ENCODE data around the gene PRDM16.

Gene PRDM16

DNA sequence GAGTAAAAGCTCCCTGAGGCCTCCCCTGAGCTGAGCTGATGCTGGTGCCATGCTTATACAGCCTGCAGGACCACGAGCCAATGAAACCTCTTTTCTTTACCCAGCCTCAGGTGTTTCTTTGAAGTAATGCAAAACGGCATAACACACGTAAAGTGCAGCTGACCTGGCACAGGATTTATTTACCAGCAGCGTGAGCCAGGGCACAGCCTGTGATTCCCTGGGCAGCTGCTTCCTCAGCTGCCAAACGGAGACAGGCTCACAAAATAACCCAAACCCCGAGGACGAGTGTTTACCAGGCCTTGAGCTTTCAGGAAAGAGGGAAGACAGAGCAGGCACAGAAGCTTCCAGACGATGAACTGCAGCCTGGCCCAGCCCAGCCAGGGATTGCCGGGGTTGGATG lies 264.9 kb downstream of the PRDM16 start:
- DNase-seq, result no peak

DNA sequence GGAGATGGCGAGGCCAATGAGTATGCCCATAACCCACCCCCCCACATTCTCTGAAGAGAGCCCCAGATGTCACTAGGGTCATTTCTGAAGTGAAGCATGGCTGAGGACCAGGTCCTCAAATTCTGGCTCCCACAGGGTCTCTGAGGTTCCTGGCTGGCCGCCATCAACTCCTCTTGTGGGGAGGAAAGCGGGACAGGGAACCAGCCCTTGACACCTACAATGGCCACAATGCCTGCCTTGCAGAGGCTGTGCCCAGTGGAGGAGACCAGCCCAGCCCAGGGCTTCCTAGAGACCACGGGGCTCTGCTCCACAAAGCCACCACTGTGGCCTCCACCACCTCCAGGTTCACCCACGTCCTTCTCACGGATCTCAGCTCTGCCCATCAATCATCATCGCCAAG lies 265.4 kb downstream of the PRDM16 start:
- no peak for DNase-seq

DNA sequence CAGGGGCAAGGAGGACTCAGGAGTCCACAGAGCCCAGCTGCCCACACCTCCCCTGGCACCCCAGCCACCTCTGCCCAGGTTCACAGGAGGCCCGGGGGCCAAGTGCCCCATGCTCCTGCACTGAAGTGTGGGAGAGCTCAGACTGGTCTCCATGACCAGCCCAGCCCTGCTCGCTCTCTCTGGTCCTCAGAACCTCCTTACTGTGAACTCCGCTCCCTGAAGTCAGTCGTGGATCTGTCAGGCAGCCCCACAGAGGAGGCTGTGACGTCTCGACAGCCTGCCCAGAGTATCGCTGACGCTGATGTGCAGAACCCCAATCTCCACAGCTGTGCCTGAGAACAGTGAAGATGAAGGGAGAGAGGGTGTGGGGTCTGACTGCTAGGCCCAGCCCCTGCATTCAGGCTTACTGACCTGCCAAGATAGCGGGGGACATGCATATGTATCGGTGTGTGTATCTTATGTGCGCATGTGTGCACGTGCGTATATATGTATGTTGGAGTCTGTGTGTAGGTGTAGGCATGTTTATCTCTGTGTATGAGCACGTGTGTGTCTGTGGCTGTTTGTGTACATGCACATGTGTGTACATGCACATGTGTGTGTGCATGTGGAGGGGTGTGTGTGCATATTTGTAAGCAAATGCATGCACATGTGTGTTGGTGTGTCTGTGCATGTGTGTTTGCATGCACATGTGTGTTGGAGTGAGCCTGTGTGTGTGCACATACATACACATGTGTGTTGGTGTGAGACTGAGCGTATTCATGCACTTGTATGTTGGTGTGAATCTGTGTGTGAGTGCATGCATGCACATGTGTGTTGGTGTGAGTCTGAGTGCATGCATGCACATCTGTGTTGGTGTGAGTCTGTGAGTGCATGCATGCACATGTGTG lies 267.0 kb downstream of the PRDM16 start:
- DNase-seq, result no peak

DNA sequence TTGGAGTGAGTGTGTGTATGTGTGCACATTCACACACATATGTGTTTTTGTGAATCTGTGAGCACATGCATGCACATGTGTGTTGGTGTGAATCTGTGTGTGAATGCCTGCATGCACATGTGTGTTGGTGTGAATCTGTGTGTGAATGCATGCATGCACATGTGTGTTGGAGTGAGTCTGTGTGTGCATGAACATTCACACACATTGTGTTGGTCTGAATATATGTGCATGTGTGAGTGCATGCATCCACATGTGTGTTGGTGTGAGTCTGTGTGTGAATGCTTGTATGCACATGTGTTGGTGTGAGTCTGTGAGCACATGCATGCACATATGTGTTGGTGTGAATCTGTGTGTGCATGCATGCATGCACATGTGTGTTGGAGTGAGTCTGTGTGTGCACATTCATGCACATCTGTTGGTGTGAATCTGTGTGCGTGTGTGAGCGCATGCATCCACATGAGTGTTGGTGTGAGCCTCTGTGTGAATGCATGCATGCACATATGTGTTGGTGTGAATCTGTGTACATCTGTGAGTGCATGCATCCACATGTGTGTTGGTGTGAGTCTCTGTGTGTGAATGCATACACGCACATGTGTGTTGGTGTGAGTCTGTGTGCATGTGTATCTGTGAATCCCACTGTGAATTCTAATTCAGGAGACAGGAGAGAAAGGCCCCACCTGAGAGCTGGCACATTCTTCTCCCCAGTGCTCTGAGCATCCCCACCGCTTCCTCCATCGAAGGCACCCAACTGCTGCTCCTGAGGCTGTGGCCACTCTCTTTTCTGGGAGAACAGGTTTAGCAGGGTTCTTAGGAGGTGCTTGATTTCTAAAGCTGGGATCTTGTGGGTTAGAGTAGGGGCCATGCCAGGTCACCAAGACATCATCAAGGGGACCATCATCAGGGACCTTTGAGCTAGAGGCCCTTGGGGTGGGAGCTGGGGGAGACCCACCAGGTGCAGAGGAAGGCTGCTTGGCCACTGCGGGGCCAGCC lies 267.9 kb downstream of the PRDM16 start:
- no peak for DNase-seq

DNA sequence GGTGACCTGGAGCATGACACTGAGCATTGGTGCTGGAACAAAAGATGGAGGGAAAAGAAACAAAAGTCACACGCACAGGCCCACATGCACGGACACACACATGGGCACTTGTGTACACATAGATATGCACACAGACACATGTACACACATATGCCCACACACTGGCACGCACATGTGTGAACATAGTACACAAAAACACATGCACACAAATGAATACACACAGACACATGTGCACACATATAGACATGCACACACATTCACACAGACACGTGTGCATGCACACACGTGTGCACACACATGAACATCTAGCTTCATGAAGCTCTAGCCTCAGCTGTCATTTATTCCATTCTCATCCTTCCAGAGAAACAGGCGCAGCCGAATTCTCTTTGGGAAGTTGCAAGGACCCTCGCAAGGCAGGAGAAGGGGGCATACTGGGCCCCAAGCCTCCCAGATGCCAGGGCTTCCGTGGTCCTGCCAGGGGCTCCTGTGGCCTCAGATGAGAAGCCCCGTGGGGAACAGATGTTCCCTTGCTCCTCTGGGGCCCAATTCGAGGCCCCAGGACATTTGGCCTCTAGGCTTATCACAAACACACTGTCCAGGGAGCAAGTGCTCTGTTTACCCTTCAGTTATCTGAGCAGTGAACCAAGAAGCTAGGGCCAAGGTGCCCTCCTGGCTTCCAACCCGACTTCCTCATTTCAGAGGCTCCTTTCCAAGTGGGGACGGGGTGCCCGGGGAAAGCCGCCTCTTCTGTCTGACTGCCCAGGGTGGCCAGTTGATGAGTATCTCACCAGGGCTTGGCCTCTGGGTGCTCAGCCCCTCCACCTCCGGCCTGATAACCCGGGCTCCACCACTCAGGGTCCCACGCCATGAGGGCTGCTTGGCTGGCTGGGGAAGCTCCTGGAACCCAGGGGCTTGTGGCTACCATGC lies 269.1 kb downstream of the PRDM16 start:
- DNase-seq, result no peak

DNA sequence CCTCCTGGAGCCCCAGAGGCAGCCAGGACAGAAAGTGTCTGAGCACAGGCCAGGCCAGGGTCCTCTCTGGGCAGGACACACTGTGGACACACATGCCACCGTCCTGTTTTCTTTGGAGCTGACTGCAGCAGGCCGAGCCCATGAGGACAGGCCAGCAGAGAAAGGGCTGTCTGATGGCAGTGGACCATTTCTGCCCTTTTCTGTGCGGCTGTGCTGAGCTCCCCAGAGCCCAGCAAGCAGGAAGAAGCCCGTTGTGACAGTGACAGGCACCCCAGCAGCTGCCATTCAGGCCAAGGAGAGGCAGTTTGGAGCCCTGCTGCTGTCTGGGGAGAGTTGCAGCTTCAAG lies 269.7 kb downstream of the PRDM16 start:
- DNase-seq, result no peak

DNA sequence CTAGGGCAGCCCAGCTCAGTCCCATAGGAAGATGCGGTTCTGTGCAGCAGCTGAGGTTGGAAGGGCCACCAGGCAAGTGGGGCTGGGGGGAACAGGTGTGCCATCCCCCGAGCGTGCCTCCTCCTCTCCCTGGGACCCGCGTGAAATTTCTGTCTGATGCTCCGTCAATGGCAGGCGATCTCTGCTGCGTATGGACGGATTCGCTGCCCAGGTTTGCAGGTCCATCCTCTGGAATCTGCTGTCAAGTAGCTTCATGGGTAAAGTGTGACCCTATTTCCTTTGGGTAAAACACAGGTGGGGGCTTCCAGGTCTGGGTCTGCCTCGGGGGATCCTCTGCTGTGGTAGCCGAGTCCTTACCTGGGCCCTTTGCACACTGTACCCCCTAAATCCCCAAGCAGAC lies 270.9 kb downstream of the PRDM16 start:
- DNase-seq, result no peak

DNA sequence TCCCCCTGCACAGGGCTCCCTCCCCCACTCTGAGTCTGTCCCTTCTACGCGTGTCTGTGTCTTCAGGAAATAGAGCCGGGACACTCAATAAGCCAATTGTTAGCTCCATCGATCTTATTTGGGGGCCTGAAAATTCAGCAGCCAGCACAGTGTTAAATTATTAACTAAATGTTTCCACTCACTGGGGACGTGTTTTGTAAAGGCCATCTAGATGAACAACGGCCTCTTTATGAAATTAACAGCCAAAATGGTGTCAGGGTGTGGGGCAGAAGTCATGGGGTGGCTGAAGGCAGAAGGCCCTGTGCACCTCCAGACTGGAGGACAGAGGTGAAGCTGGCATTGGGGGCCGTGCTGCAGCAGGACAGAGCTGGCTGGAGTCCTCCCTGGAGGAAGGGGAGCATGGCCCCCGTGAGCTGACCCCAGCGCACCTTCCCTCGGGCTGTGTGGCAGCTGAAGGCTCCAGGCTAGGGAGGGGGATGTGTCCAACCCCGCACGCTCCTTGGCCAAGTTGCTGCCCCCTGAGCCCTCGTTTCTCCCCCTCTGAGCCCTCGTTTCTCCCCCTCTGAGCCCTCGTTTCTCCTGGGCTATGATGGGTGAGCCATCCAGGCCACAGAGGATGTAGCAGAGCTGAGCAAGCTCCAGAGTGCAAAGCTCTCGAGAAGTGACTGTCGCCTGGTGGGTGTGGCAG lies 271.7 kb downstream of the PRDM16 start:
- DNase-seq, result no peak

DNA sequence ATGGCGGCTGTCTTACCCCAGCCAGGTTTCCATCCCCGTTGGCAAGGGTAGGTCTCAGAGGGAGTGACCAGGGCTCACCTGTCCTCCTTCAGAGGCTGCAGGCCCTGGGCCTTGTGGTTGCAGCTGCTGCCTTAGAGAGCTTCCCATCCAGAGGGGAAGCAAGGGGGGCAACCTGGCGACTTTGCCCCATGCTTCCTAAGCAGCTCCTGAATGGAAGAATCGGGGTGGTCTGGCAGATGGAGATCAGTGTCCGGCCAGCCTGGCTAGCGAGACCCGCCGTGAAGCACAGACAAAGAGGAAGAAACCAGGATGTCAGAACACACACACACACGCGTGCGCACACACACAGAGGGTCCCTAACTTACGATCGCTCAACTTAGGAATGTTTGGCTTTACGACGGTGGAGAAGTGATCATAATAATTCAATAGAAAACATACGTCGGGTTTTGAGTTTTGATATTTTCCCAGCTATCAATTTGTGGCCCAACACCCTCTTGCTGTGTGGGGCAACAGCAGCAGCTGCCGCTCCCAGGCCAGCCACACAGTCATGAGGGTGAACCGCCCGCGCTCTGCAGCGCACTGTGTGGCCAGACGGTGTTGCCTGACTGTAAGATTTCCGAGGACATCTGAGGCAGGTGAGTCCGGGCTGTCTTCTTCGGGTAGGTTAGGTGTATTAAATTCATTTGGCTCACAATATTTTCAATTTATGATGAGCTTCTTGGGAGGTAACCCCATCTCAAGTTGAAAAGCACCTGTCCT lies 272.4 kb downstream of the PRDM16 start:
- DNase-seq, result no peak

DNA sequence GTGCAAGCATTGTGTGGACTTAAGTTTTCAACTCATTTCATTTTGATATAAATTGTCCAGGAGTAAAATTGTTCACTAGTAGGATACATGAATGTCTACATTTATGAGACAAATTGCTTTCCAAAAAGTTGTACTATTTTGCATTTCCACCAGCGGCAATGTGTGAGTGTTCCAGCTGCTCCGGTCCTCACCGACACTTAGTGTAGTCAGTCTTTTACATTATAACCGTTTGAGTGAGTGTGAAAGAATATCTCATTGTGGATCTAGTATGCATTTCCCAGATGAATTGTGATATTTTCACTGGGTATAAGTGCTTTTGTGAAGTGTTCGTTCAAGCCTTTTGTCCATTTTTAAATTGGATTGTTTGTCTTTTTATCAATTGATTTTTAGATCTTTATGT lies 274.0 kb downstream of the PRDM16 start:
- no peak for DNase-seq

DNA sequence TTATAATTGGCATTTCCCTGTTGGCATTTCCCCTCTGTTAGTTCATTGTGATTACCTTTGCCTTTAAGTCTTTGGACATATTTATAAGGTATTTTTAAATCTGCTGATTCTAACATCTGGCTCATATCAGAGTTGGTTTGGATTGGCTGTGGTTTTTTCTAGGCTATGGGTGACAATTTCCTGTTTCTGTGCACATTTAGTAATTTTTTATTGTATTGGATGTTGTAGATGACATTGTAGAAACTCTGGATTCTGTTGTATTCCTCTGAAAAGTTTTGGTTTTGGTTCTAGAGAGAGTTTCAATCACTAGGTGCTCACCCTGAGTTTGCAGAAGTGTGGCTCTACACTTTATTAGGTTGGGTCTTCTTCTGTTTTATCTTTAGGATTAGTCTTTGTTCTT lies 275.4 kb downstream of the PRDM16 start:
- DNase-seq, result no peak

DNA sequence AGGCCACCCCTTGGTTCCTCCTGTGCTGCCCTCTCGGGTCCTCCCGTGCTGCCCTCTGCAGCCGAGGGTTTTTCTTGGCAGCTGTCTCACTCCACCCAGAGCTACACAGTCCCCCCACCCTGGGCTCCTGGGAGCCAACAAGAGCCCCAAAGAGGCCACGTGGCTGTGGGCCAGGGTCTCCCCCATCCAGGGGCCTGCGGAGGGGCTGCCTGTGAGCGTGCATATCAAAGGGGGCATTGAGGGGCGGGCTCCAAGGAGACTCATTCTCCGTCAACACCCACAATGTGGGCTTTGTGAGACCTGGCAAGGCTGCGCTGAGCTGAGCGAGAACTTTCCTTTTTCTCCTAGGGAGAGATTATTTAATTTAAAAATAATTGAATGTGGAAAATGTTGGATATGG lies 276.8 kb downstream of the PRDM16 start:
- DNase-seq, result no peak

DNA sequence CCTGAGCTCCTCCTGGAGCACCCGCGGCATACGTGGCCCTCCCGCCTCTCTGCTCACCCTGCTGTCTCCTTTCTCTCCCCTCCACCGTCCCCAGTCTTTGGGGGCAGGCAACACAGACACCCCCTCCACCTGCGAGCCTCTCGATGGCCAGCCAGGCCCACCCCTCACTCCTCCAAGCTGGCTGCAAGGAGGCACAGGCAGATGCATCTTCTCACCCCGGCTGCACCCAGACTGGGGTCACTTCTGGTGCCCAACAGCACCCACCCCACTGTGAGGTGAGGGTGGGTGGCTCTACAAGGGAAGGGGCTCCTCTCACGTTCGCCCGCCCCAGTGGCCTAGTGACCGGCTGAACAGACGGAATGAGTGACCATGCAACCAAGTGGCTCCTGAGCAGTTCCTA lies 277.5 kb downstream of the PRDM16 start:
- DNase-seq, result no peak

DNA sequence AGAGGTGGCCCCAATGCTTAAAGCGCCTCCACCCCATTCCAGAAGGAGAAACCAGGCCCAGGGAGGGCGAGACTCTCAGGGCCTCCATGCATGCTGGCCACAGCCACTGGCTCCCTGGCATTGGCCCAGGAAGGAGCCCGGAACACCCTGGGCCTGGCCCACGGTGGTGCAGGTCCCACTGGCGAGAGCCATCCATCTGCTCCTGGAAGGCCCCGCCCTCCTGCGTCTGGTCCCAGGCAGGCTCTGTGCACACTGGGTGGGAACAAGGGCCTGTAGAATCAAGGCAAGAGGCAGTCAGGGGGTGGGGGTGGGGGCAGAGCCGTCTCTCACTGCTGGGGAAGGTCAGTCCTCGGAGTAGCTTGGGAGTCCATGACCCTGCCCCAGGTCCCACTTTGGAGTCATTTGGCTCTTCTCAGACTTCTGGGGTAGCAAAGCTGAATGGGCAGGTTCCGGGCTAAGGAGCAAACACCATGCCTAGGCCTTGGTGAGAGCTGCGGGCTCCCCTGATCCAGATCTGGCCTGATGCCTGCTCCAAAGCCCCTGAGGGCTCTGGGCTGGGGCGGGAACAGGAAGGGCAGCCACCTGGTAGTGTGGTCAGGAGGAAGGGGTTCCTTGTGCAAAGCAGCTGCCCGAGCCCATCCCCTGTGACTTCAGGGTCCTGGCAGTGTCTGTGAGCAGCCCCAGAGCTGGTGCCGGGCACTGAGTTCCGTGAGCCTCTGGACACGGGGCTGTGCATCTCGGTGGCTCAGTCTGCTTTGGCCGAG lies 278.4 kb downstream of the PRDM16 start:
- no peak for DNase-seq

DNA sequence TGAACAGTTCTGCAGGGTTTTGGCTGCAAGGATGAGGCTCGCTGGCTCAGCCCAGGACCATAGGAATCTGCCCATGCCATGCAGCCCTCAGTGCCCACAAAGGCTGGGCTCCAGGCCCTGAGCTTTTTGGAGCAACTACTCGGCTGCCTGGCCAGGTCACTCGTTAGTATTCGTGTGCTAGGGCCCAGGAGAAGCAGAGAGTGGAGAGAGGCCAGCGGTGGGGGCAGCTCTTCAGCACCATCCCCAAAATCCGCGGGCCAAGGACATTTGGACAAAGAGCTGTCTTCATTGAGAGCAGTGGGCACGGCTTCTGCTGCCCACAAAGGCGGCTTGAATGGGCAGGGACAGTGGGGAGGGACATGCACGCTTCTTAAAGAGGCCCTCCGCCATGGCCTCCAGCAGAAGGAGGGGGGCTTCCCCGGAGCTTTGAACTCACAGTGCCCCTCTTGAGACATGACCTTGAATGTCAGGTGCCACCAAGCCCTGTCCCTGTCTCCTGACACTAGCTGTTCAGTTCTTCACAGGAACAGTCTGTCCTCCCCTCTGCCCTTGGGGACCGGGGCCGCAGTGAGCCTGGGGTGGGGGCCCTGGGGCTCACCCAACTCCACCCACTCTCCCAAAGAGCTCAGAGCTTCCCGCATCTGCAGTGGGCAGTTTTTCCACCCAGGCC lies 279.3 kb downstream of the PRDM16 start:
- no peak for DNase-seq

DNA sequence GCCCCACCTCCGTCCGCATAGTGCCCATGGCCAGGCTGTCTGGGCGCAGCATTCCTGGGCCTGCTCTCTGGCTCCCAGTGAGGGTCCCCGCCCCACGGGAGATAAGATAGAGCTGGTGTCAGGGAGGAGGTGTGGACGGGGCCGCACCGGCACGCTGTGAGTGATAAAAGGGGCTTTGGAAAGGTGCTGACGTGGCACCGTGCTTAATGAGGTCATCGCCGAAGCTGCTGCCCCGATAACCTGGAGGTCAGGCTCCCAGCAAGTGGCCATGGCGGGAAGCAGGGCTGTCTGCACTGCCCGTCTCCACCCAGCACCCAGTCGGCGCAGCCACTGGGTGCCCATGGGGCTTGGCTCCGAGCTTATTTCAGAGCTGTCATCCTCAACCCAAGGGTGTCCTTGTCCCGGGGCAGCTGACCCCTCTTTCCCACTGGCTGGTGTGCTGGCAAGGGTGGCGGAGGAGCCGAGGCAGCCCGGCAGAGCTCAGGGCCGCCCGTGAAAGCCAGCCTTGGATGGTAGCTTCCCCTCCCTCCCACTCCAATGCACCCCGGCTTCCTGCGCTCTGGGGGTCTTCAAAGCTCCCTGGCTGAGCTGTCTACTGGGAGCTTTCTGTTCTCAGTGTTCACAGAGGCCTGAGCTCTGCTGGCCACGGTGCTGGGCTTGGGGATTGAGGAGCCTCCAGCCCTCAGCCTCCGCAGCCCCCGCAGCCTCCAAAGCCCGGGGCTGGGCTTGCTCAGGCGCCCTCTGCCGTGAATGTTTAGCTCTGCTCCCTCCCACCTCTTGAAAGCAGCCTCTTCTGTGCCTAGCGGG lies 280.4 kb downstream of the PRDM16 start:
- no peak for DNase-seq

DNA sequence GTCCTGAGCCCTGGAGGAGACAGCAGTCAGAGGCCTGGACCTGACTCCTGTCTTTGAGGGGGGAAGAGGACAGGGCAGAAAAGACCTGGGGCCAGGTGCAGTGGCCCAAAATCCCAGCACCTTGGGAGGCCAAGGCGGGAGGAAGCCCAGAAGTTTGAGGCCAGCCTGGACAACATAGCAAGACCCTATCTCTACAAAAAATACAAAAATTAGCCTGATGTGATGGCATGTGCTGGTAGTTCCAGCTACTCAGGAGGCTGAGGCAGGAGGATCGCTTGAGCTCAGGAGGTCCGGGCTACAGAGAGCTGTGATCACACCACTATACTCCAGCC lies 280.9 kb downstream of the PRDM16 start:
- no peak for DNase-seq

DNA sequence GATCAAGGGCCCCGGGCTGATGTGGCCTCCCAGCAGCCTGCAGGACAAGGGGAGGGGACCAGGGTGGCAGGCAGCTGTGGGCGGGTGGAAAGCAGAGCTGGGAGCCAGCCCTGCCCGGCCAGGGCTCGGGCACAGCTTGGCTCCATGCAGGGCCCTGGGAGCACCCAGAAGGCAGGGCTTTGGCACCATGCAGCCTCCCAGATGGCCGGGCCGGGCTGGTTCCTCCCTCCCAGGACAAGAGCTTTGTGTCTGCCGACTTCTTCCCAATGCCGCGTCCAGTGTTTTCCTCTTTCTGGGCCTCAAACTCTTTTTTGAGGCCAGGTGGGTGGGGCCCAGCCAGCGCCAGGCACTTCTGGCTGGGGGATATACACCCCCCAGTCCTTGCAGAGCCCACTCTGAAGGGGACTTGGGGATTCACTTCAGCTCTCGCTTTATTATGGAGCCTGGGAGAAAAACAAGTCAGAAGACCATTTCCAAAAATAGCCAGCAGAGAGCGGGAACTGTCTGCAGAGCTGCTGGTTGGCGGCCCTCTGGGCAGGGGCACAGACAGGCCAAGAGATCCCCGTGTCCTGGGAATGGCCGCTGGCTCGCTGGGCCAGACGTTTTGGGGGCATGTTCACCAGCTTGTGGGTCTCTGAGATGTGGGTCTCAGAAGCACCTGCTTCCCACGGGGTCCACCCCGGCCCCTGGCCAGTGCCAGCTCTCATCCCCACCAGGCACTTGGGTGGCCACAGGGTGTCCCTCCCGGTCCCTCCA lies 281.7 kb downstream of the PRDM16 start:
- DNase-seq, result no peak
